ENCODE data around the gene COL5A1.

GRCh38 chr9:134836406-134836970 lies 194.9 kb downstream of the COL5A1 start:
- TF ChIP-seq CTCF (IDR thresholded peaks at IDR 0.05) (no peak), POLR2A (IDR thresholded peaks at IDR 0.05) (no peak)

All from heart left ventricle (tissue), 13 donors.